Natural killer cell (primary cell): ENCODE results near the gene ICA1. TPM values are rescaled to one million over a fixed set of nuclear protein-coding genes. Genes with fewer than 3 reads are reported as not detected.

ENCODE experiments used
- ATAC-seq, 3 donors: fragments of 150-1000 bp in 2 of 3; fragments of 200-7000 bp in 1 of 3; cut with Tn5 transposase; 1 replicate in 1 of 3; 2 replicates in 2 of 3; pipeline ENCODE4 v1.10.0; 2021; ENCODE audit warnings: mild to moderate bottlenecking in 2 of 3, moderate library complexity in 2 of 3
- DNase-seq, 2 donors: peaks; one replicate each; pipeline versions ENCODE4 v3.0.0 to v3.0.0-alpha.2; 2013 to 2021; ENCODE audit warnings: mixed read lengths in 1 of 2
- H3K27ac ChIP-seq: one replicate; pipeline ENCODE4 v1.5.1; 2013; ENCODE audit warnings: mild to moderate bottlenecking, low read length
- H3K27me3 ChIP-seq: one replicate; pipeline ENCODE4 v1.6.1; 2013; ENCODE audit warnings: low read length; ENCODE audit not compliant: control insufficient read depth, insufficient read depth
- H3K36me3 ChIP-seq: one replicate; pipeline ENCODE4 v1.6.1; 2013; ENCODE audit warnings: low read length; ENCODE audit not compliant: control insufficient read depth, insufficient read depth
- H3K4me1 ChIP-seq: one replicate; pipeline ENCODE4 v1.6.1; 2013; ENCODE audit warnings: low read length; ENCODE audit not compliant: control insufficient read depth, insufficient read depth
- H3K4me3 ChIP-seq: one replicate; pipeline ENCODE4 v1.5.1; 2013; ENCODE audit warnings: low read length
- H3K9me3 ChIP-seq: one replicate; pipeline ENCODE4 v1.6.1; 2013; ENCODE audit warnings: low read length; ENCODE audit not compliant: control insufficient read depth, insufficient read depth
- H3K27ac Mint-ChIP-seq, 2 donors: one replicate each; pipeline ENCODE4 v1.8.0; 2022; ENCODE audit warnings: mild to moderate bottlenecking in 2 of 2, mixed read lengths in 2 of 2, moderate library complexity in 1 of 2
- H3K27me3 Mint-ChIP-seq, 2 donors: one replicate each; pipeline ENCODE4 v1.8.0; 2022; ENCODE audit warnings: low read depth in 2 of 2, mixed read lengths in 2 of 2
- H3K36me3 Mint-ChIP-seq: one replicate; pipeline ENCODE4 v1.8.0; 2022; ENCODE audit warnings: mixed read lengths
- H3K4me1 Mint-ChIP-seq, 2 donors: one replicate each; pipeline ENCODE4 v1.8.0; 2022; ENCODE audit warnings: mixed read lengths in 2 of 2
- H3K4me3 Mint-ChIP-seq: one replicate; pipeline ENCODE4 v1.8.0; 2022; ENCODE audit warnings: mild to moderate bottlenecking, moderate library complexity, mixed read lengths
- H3K9me3 Mint-ChIP-seq, 2 donors: one replicate each; pipeline ENCODE4 v1.8.0; 2022; ENCODE audit warnings: mixed read lengths in 2 of 2
- WGBS: methylation state at CpG from one replicate; pipeline ENCODE4 v1.1.7; 2013; ENCODE audit warnings: missing lambda C conversion rate; ENCODE audit not compliant: insufficient coverage; 5-methylcytosine and 5-hydroxymethylcytosine counted together
- intact Hi-C: fragments of 100-400 bp; cut with micrococcal nuclease; formaldehyde crosslinking; loops from one replicate; pipeline ENCODE4 v1.14.2; 2022
- total RNA-seq, 4 donors: library from RNA; stranded (reverse); fragments of 120-200 nt in 1 of 4; gene quantifications; one replicate each; pipeline versions ENCODE4 v1.2.3 to v1.2.4, GENCODE V29; 2013 to 2022
- TF ChIP-seq, protein P1 (sequence below): fragments of 200-600 bp; IDR thresholded peaks from one replicate; pipeline ENCODE4 v1.8.0; 2022; ENCODE audit warnings: antibody characterized with exemption

ICA1 gene
- total RNA-seq, 3 donors from 2014 or later (not counting 1 experiment from before 2014, with no cell fraction given) = 0.75 to 1.9 (median 1.4) TPM

DNA sequence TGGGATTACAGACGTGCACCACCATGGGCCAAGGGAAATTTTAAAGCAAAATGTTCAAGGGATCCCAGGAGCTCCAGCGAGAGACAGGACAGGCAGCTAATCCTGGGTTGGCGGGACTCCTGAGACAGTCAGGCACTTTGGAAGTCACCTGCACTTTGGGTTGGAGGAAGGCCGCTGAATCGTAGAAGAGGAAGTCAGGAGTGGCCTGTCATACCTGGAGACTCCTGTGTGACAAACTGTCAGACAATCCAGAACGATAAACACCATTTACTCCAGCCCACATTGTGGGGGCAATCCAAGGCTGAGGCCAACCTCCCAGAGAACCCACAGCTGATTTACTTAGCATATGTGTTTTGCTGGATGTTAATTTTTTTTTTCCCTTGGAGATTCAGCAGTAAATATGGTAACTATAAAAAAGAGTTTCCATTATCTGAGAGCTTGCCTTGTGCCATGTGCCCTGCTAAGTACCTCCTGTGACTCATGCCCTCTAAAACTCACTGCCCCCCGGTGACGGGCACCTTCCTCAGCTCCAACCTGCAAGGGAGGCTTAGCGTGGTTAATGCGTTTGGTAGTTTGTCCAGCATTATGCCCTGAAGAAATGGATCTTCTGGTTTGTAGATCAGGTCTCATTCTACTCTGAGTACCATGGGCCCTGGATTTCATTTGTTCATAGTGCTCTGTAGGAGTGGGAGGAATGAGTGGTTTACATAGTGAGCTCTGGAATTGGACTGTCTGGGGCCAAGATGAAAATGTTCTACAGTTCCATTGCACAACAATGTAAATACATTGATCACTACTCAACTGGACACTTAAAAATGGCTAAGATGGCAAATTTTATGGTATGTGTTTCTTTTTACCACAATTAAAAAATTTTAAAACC lies 50.9 kb downstream of the ICA1 start:
- DNase-seq (no peak), ATAC-seq (no peak)
- Mint-ChIP-seq H3K4me3 (no peak overlapping the region), H3K27me3 (peaks cover 10 to 17% of the 10 kb centered on the region in 2 donors), H3K36me3 (no peaks in the 10 kb centered on the region), H3K4me1 (no peaks in the 10 kb centered on the region), H3K27ac (no peak overlapping the region), H3K9me3 (no peaks in the 10 kb centered on the region)
- TF ChIP-seq, protein P1, sequence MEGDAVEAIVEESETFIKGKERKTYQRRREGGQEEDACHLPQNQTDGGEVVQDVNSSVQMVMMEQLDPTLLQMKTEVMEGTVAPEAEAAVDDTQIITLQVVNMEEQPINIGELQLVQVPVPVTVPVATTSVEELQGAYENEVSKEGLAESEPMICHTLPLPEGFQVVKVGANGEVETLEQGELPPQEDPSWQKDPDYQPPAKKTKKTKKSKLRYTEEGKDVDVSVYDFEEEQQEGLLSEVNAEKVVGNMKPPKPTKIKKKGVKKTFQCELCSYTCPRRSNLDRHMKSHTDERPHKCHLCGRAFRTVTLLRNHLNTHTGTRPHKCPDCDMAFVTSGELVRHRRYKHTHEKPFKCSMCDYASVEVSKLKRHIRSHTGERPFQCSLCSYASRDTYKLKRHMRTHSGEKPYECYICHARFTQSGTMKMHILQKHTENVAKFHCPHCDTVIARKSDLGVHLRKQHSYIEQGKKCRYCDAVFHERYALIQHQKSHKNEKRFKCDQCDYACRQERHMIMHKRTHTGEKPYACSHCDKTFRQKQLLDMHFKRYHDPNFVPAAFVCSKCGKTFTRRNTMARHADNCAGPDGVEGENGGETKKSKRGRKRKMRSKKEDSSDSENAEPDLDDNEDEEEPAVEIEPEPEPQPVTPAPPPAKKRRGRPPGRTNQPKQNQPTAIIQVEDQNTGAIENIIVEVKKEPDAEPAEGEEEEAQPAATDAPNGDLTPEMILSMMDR = no peak
- Histone ChIP-seq H3K27me3 (no peaks in the 10 kb centered on the region), H3K36me3 (no peaks in the 10 kb centered on the region), H3K4me1 (no peaks in the 10 kb centered on the region), H3K9me3 (no peaks in the 10 kb centered on the region), H3K27ac (no peak overlapping the region), H3K4me3 (no peak overlapping the region)
- intact Hi-C loops = no loop called here
- 90% methylated on average over 8 of the region's 10 CpGs for WGBS

GRCh38 chr7:8209353-8209752 lies 52.6 kb downstream of the ICA1 start:
- no peak overlapping the region for H3K4me3 ChIP-seq
- no peaks in the 10 kb centered on the region for H3K27me3 ChIP-seq
- Mint-ChIP-seq H3K4me3 (no peak overlapping the region), H3K4me1 (no peaks in the 10 kb centered on the region), H3K36me3 (no peaks in the 10 kb centered on the region), H3K9me3 (no peaks in the 10 kb centered on the region), H3K27ac (no peak overlapping the region), H3K27me3 (peaks cover 21 to 27% of the 10 kb centered on the region in 2 donors)
- 100% methylated on average over 1 of the region's 4 CpGs for WGBS
- H3K4me1 ChIP-seq = no peaks in the 10 kb centered on the region
- no peak for ATAC-seq
- H3K36me3 ChIP-seq = no peaks in the 10 kb centered on the region
- no peaks in the 10 kb centered on the region for H3K9me3 ChIP-seq
- H3K27ac ChIP-seq = no peak overlapping the region
- intact Hi-C loops = no loop called here
- DNase-seq = no peak
- TF ChIP-seq, protein P1 = no peak

GRCh38 chr7:8208816-8209215 lies 53.2 kb downstream of the ICA1 start:
- H3K27me3 Mint-ChIP-seq = peaks cover 24 to 32% of the 10 kb centered on the region in 2 donors
- no peak overlapping the region for H3K4me3 ChIP-seq
- no peak overlapping the region for H3K27ac Mint-ChIP-seq

More at GRCh38 chr7:8208816-8209215, 53.2 kb downstream of the ICA1 start:
- Histone ChIP-seq H3K9me3 (no peaks in the 10 kb centered on the region), H3K27me3 (no peaks in the 10 kb centered on the region), H3K4me1 (no peaks in the 10 kb centered on the region), H3K36me3 (no peaks in the 10 kb centered on the region), H3K27ac (no peak overlapping the region)
- TF ChIP-seq, protein P1 = no peak
- WGBS = 77% methylated on average over 2 of the region's 2 CpGs
- Mint-ChIP-seq H3K4me3 (no peak overlapping the region), H3K4me1 (no peaks in the 10 kb centered on the region), H3K9me3 (no peaks in the 10 kb centered on the region), H3K36me3 (no peaks in the 10 kb centered on the region)
- intact Hi-C loops = no loop called here
- no peak for ATAC-seq
- no peak for DNase-seq
